A673 (cell line): Measurements from ENCODE around the gene FBLN1.

ENCODE experiments used
- EZH2 ChIP-seq: fragments of 200-600 bp; sonication (generic); IDR thresholded peaks from 2 replicates; pipeline ENCODE4 v1.6.1; 2017; ENCODE audit warnings: borderline replicate concordance, low read depth, mild to moderate bottlenecking, mixed read lengths, antibody characterized with exemption, low read length; ENCODE audit not compliant: poor library complexity, severe bottlenecking
- TF ChIP-seq, protein P1 (sequence below): fragments of 300-800, 200-600 bp; sonication (generic); conservative IDR thresholded peaks from 2 replicates; pipeline ENCODE4 v1.5.1; 2017; ENCODE audit warnings: low read depth, mild to moderate bottlenecking, antibody characterized with exemption, low read length, moderate library complexity, mixed read lengths

- TF ChIP-seq, protein P1, sequence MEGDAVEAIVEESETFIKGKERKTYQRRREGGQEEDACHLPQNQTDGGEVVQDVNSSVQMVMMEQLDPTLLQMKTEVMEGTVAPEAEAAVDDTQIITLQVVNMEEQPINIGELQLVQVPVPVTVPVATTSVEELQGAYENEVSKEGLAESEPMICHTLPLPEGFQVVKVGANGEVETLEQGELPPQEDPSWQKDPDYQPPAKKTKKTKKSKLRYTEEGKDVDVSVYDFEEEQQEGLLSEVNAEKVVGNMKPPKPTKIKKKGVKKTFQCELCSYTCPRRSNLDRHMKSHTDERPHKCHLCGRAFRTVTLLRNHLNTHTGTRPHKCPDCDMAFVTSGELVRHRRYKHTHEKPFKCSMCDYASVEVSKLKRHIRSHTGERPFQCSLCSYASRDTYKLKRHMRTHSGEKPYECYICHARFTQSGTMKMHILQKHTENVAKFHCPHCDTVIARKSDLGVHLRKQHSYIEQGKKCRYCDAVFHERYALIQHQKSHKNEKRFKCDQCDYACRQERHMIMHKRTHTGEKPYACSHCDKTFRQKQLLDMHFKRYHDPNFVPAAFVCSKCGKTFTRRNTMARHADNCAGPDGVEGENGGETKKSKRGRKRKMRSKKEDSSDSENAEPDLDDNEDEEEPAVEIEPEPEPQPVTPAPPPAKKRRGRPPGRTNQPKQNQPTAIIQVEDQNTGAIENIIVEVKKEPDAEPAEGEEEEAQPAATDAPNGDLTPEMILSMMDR, result no peak
- TF ChIP-seq EZH2, result no peak
Observed at GRCh38 chr22:45636683-45637082, 134.0 kb downstream of the FBLN1 start.
